PC-9 (cell line): ENCODE results near the gene MYOC. TPM values are rescaled to one million over a fixed set of nuclear protein-coding genes. Genes with fewer than 3 reads are reported as not detected.
"Not testable (repeated sequence)": the region's sequence is repeated elsewhere in the genome, so short reads cannot be mapped to it uniquely, and the experiment has no call there.

Experiments
- BruUV-seq: library from RNA; stranded (reverse); fragments of 400-500 nt; replicated peaks from 2 replicates; lab custom pipeline; 2021; lab: Mats Ljungman, UMichigan
- CTCF ChIA-PET: fragments of 300-600 bp; sonication (Branson Sonifier 250); formaldehyde crosslinking; loops from one replicate; lab custom pipeline; 2022; ENCODE audit warnings: antibody characterized with exemption; lab: Charles Lee
- POLR2A ChIA-PET: fragments of 300-600 bp; sonication (Branson Sonifier 250); formaldehyde crosslinking; loops from one replicate; lab custom pipeline; 2022; ENCODE audit warnings: antibody characterized with exemption; ENCODE audit not compliant: unreplicated experiment; lab: Charles Lee
- DNase-seq, 2 experiments: peaks; one replicate each; pipeline versions ENCODE4 v3.0.0 to v3.0.0-alpha.2; 2015 to 2022; ENCODE audit warnings: mixed read lengths in 1 of 2
- H2AFZ ChIP-seq: fragments of 200-600 bp; sonication (generic); 2 replicates; pipeline ENCODE4 v1.8.1; 2017; ENCODE audit warnings: antibody characterized with exemption
- H3F3A ChIP-seq: fragments of 200-600 bp; sonication (generic); 2 replicates; pipeline ENCODE4 v1.8.1; 2017; ENCODE audit warnings: antibody characterized with exemption, mild to moderate bottlenecking, low read depth; ENCODE audit not compliant: insufficient read depth
- H3K27ac ChIP-seq: fragments of 200-600 bp; sonication (generic); 2 replicates; pipeline ENCODE4 v1.6.1; 2016; ENCODE audit warnings: mixed run types
- H3K27me3 ChIP-seq: fragments of 200-600 bp; sonication (generic); 2 replicates; pipeline ENCODE4 v1.6.1; 2016; ENCODE audit warnings: low read depth, mixed run types; ENCODE audit not compliant: insufficient read depth
- H3K36me3 ChIP-seq: fragments of 200-600 bp; sonication (generic); 2 replicates; pipeline ENCODE4 v1.6.1; 2016; ENCODE audit warnings: low read depth, mixed run types
- H3K4me1 ChIP-seq: fragments of 200-600 bp; sonication (generic); replicated peaks from 2 replicates; pipeline ENCODE4 v1.6.1; 2016; ENCODE audit warnings: mixed run types; ENCODE audit not compliant: insufficient read depth
- H3K4me2 ChIP-seq: fragments of 200-600 bp; sonication (generic); 2 replicates; pipeline ENCODE4 v1.6.1; 2017; ENCODE audit warnings: mixed run types
- H3K4me3 ChIP-seq: fragments of 200-600 bp; sonication (generic); 2 replicates; pipeline ENCODE4 v1.6.1; 2016; ENCODE audit warnings: mixed run types
- H3K79me2 ChIP-seq: fragments of 200-600 bp; sonication (generic); 2 replicates; pipeline ENCODE4 v1.6.1; 2017; ENCODE audit warnings: low read depth, mixed run types
- H3K9me2 ChIP-seq: fragments of 200-600 bp; sonication (generic); 2 replicates; pipeline ENCODE4 v1.8.1; 2017; ENCODE audit warnings: mild to moderate bottlenecking; ENCODE audit not compliant: insufficient read depth
- H3K9me3 ChIP-seq: fragments of 200-600 bp; sonication (generic); 2 replicates; pipeline ENCODE4 v1.8.1; 2016; ENCODE audit warnings: low read depth; ENCODE audit not compliant: insufficient read depth
- H4K20me1 ChIP-seq: fragments of 200-600 bp; sonication (generic); 2 replicates; pipeline ENCODE4 v1.8.1; 2017; ENCODE audit not compliant: insufficient read depth
- CTCF ChIP-seq: fragments of 200-600 bp; sonication (generic); conservative IDR thresholded peaks from 2 replicates; pipeline ENCODE4 v1.6.1; 2017; ENCODE audit warnings: mixed run types, antibody characterized with exemption, mild to moderate bottlenecking, moderate library complexity
- EZH2 ChIP-seq: fragments of 200-600 bp; sonication (generic); IDR thresholded peaks from 2 replicates; pipeline ENCODE4 v1.8.0; 2017; ENCODE audit warnings: antibody characterized with exemption, low read depth
- intact Hi-C: fragments of 100-400 bp; cut with micrococcal nuclease; formaldehyde crosslinking; loops from one replicate; pipeline ENCODE4 v1.10.0; 2022; ENCODE audit not compliant: unreplicated experiment
- total RNA-seq: library from RNA; stranded (reverse); gene quantifications from 2 replicates; pipeline ENCODE4 v1.2.3, GENCODE V29; 2021

MYOC gene
- total RNA-seq, 1 experiment from 2014 or later: not detected

GRCh38 chr1:171600862-171601261, 51.6 kb downstream of the MYOC start:
- no peak overlapping the region for H2AFZ ChIP-seq
- H3K4me2 ChIP-seq: no peak overlapping the region
- no peaks in the 10 kb centered on the region for H3K27me3 ChIP-seq
- DNase-seq: no peak
- POLR2A ChIA-PET: no interaction called here
- peaks cover 6% of the 10 kb centered on the region; the same call in 1 of the 2 replicates for H3F3A ChIP-seq
- H3K9me2 ChIP-seq: no peaks in the 10 kb centered on the region
- H3K27ac ChIP-seq: no peak overlapping the region
- H3K36me3 ChIP-seq: no peaks in the 10 kb centered on the region
- no peaks in the 10 kb centered on the region for H3K79me2 ChIP-seq
- CTCF ChIA-PET: no interaction called here
- no peaks in the 10 kb centered on the region for H3K9me3 ChIP-seq
- H3K4me1 ChIP-seq: no peaks in the 10 kb centered on the region
- no peak overlapping the region for H3K4me3 ChIP-seq
- H4K20me1 ChIP-seq: no peaks in the 10 kb centered on the region
- no TSS peak for BruUV-seq
- intact Hi-C loops: no loop called here
- no peak for TF ChIP-seq EZH2
- no peak for TF ChIP-seq CTCF

- H3K27ac ChIP-seq, H3K9me2 ChIP-seq, H3K36me3 ChIP-seq, H3K79me2 ChIP-seq, DNase-seq, H3K9me3 ChIP-seq, POLR2A ChIA-PET, H3F3A ChIP-seq, H3K27me3 ChIP-seq, H2AFZ ChIP-seq, CTCF ChIA-PET, BruUV-seq, H3K4me2 ChIP-seq, H3K4me3 ChIP-seq, H3K4me1 ChIP-seq, H4K20me1 ChIP-seq, intact Hi-C loops: not testable (repeated sequence)
These were observed 52.2 kb downstream of the MYOC start for GRCh38 chr1:171600310-171600709.

GRCh38 chr1:171597203-171597602, 55.3 kb downstream of the MYOC start:
- no peaks in the 10 kb centered on the region for H3K27me3 ChIP-seq
- H2AFZ ChIP-seq: no peak overlapping the region
- BruUV-seq: no TSS peak
- H3K79me2 ChIP-seq: no peaks in the 10 kb centered on the region
- no peaks in the 10 kb centered on the region for H3K36me3 ChIP-seq
- CTCF ChIA-PET: no interaction called here
- no peak overlapping the region for H3K4me3 ChIP-seq
- H3K4me2 ChIP-seq: no peak overlapping the region
- intact Hi-C loops: no loop called here
- H3F3A ChIP-seq: peaks cover 12% of the 10 kb centered on the region; the same call in 1 of the 2 replicates
- H3K27ac ChIP-seq: no peak overlapping the region
- no peak for TF ChIP-seq EZH2
- no peak for TF ChIP-seq CTCF
- no peaks in the 10 kb centered on the region for H3K9me3 ChIP-seq
- H3K4me1 ChIP-seq: no peaks in the 10 kb centered on the region
- no peak for DNase-seq
- POLR2A ChIA-PET: no interaction called here
- H4K20me1 ChIP-seq: no peaks in the 10 kb centered on the region
- H3K9me2 ChIP-seq: no peaks in the 10 kb centered on the region

- Histone ChIP-seq H3K9me2 (no peaks in the 10 kb centered on the region), H3K4me3 (no peak overlapping the region), H2AFZ (no peak overlapping the region), H3K27ac (no peak overlapping the region), H3F3A (peaks cover 12% of the 10 kb centered on the region; the same call in 1 of the 2 replicates), H3K4me1 (no peaks in the 10 kb centered on the region), H3K79me2 (no peaks in the 10 kb centered on the region), H3K36me3 (no peaks in the 10 kb centered on the region), H3K4me2 (no peak overlapping the region), H3K9me3 (no peaks in the 10 kb centered on the region), H3K27me3 (no peaks in the 10 kb centered on the region), H4K20me1 (no peaks in the 10 kb centered on the region)
- CTCF ChIA-PET: no interaction called here
- TSS peak; percentile 11 for BruUV-seq
- no peak for DNase-seq
- intact Hi-C loops: no loop called here
- POLR2A ChIA-PET: no interaction called here
- TF ChIP-seq CTCF (no peak), EZH2 (no peak)
These were observed 55.8 kb downstream of the MYOC start for GRCh38 chr1:171596705-171597104.
